GM18499 (cell line): ENCODE measurements around the gene ZBTB7C.
"Not testable (repeated sequence)": the region's sequence is repeated elsewhere in the genome, so short reads cannot be mapped to it uniquely, and the experiment has no call there.

Source experiments
- ATAC-seq: cut with Tn5 transposase; IDR thresholded peaks from one replicate; pipeline ENCODE4 v1.9.1; 2021; ENCODE audit warnings: moderate number of reproducible peaks; ENCODE audit not compliant: insufficient read depth, unreplicated experiment

ZBTB7C gene

GRCh38 chr18:48281460-48281859 is 127.7 kb downstream of the ZBTB7C start:
- ATAC-seq, result not testable (repeated sequence)

- no peak for ATAC-seq
Measured at GRCh38 chr18:48279312-48279711, 129.9 kb downstream of the ZBTB7C start.

- no peak for ATAC-seq
Measured at GRCh38 chr18:48278081-48278480, 131.1 kb downstream of the ZBTB7C start.

GRCh38 chr18:48274301-48274700 is 134.9 kb downstream of the ZBTB7C start:
- no peak for ATAC-seq

- no peak for ATAC-seq
Measured at GRCh38 chr18:48270929-48271328, 138.3 kb downstream of the ZBTB7C start.

- no peak for ATAC-seq
Measured at GRCh38 chr18:48265328-48265727, 143.9 kb downstream of the ZBTB7C start.

- ATAC-seq, result no peak
Measured at GRCh38 chr18:48263914-48264902, 145.0 kb downstream of the ZBTB7C start.

GRCh38 chr18:48263192-48263853 is 145.9 kb downstream of the ZBTB7C start:
- ATAC-seq, result no peak

- no peak for ATAC-seq
Measured at GRCh38 chr18:48260237-48260636, 148.9 kb downstream of the ZBTB7C start.

- ATAC-seq, result no peak
Measured at GRCh38 chr18:48256848-48257247, 152.3 kb downstream of the ZBTB7C start.

GRCh38 chr18:48254077-48254602 is 155.0 kb downstream of the ZBTB7C start:
- ATAC-seq, result no peak

GRCh38 chr18:48252525-48252924 is 156.7 kb downstream of the ZBTB7C start:
- no peak for ATAC-seq

- ATAC-seq, result no peak
Measured at GRCh38 chr18:48250918-48251317, 158.3 kb downstream of the ZBTB7C start.

- ATAC-seq, result no peak
Measured at GRCh38 chr18:48250362-48250907, 158.7 kb downstream of the ZBTB7C start.

- ATAC-seq, result no peak
Measured at GRCh38 chr18:48249854-48250253, 159.3 kb downstream of the ZBTB7C start.

- ATAC-seq, result no peak
Measured at GRCh38 chr18:48244530-48244929, 164.7 kb downstream of the ZBTB7C start.

- ATAC-seq, result no peak
Measured at GRCh38 chr18:48238636-48239035, 170.5 kb downstream of the ZBTB7C start.

- no peak for ATAC-seq
Measured at GRCh38 chr18:48238206-48238605, 171.0 kb downstream of the ZBTB7C start.

GRCh38 chr18:48236822-48237221 is 172.4 kb downstream of the ZBTB7C start:
- ATAC-seq, result no peak

- ATAC-seq, result no peak
Measured at GRCh38 chr18:48230467-48231113, 178.6 kb downstream of the ZBTB7C start.
